Loucy (cell line): Measurements from ENCODE around the gene UBE3C.

Source experiments
- H2AFZ ChIP-seq: fragments of 200-600 bp; sonication (generic); 2 replicates; pipeline ENCODE4 v1.6.0; 2016; ENCODE audit warnings: antibody characterized with exemption, mild to moderate bottlenecking, low read length, moderate library complexity
- H3F3A ChIP-seq: fragments of 200-600 bp; 2 replicates; pipeline ENCODE4 v1.6.0; 2016; ENCODE audit warnings: antibody characterized with exemption, low read depth, mild to moderate bottlenecking
- H3K27me3 ChIP-seq: fragments of 200-600 bp; sonication (generic); 2 replicates; pipeline ENCODE4 v1.6.1; 2014; ENCODE audit warnings: low read length, mild to moderate bottlenecking; ENCODE audit not compliant: insufficient read depth, poor library complexity, severe bottlenecking
- H3K36me3 ChIP-seq: fragments of 200-600 bp; sonication (generic); 2 replicates; pipeline ENCODE4 v1.6.1; 2016; ENCODE audit warnings: low read length; ENCODE audit not compliant: insufficient read depth
- H3K4me1 ChIP-seq: fragments of 200-600 bp; sonication (generic); 2 replicates; pipeline ENCODE4 v1.5.1; 2014; ENCODE audit warnings: low read length, mild to moderate bottlenecking; ENCODE audit not compliant: insufficient read depth, poor library complexity, severe bottlenecking
- H3K4me2 ChIP-seq: fragments of 200-600 bp; sonication (generic); 2 replicates; pipeline ENCODE4 v1.6.0; 2014; ENCODE audit warnings: antibody characterized with exemption, low read length, low read depth, mild to moderate bottlenecking; ENCODE audit not compliant: poor library complexity, severe bottlenecking
- H3K4me3 ChIP-seq: fragments of 200-600 bp; sonication (generic); 2 replicates; pipeline ENCODE4 v1.5.1; 2014; ENCODE audit warnings: low read length, mild to moderate bottlenecking, mixed read lengths; ENCODE audit not compliant: poor library complexity, severe bottlenecking
- H3K79me2 ChIP-seq: fragments of 200-600 bp; sonication (generic); 2 replicates; pipeline ENCODE4 v1.6.1; 2014; ENCODE audit warnings: low read length; ENCODE audit not compliant: insufficient read depth
- H3K9ac ChIP-seq: fragments of 200-600 bp; sonication (generic); 2 replicates; pipeline ENCODE4 v1.6.0; 2014; ENCODE audit warnings: mild to moderate bottlenecking, low read depth, low read length, moderate library complexity; ENCODE audit not compliant: poor library complexity, severe bottlenecking
- H3K9me2 ChIP-seq: fragments of 200-600 bp; sonication (generic); replicated peaks from 2 replicates; pipeline ENCODE4 v1.6.1; 2016; ENCODE audit warnings: low read depth, low read length, mixed read lengths
- H3K9me3 ChIP-seq: fragments of 200-600 bp; sonication (generic); 2 replicates; pipeline ENCODE4 v1.6.1; 2014; ENCODE audit warnings: mild to moderate bottlenecking, antibody characterized with exemption, low read length, low read depth; ENCODE audit not compliant: insufficient read depth
- H4K20me1 ChIP-seq: fragments of 200-600 bp; sonication (generic); 2 replicates; pipeline ENCODE4 v1.6.0; 2014; ENCODE audit warnings: antibody characterized with exemption, low read length, mild to moderate bottlenecking; ENCODE audit not compliant: insufficient read depth, poor library complexity, severe bottlenecking
- EZH2phosphoT487 ChIP-seq: fragments of 200-600 bp; IDR thresholded peaks from 2 replicates; pipeline ENCODE4 v1.6.1; 2018; ENCODE audit warnings: antibody characterized with exemption, mild to moderate bottlenecking, moderate library complexity, borderline replicate concordance
- TF ChIP-seq, protein P1 (sequence below): fragments of 200-600 bp; sonication (generic); conservative IDR thresholded peaks from 2 replicates; pipeline ENCODE4 v1.5.1; 2014; ENCODE audit warnings: mild to moderate bottlenecking, antibody characterized with exemption, low read length

UBE3C gene

DNA sequence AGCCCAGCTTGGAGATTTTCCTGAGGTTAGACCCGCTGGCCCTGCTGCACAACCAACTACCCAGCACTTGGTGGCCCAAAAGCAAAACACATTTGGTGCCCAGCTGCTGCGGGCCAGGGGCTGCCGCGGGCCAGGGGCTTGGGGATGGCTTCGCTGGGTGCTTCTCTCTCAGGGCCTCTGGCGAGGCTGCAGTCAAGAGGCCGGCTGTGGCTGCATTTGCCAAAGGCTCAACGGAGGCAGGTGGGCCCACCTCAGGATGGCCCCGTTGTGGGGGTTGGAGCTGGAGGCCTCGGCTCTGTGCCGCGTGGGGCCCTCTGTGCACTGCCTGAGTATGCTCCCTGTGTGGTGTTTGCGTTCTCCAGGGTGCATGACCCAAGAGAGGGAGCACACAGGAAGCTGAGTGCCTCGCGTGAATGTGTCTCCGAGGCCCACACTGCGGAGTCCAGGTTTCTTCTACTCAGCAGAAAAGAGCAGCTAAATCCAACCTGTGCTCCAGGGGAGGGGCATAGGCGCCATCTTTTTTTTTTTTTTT lies 17.5 kb upstream of the UBE3C start:
- H3K27me3 ChIP-seq = no peaks in the 10 kb centered on the region
- no peak overlapping the region for H2AFZ ChIP-seq
- no peaks in the 10 kb centered on the region for H4K20me1 ChIP-seq
- H3F3A ChIP-seq = no peaks in the 10 kb centered on the region
- no peaks in the 10 kb centered on the region for H3K79me2 ChIP-seq
- no peaks in the 10 kb centered on the region for H3K36me3 ChIP-seq
- H3K9ac ChIP-seq = no peak overlapping the region
- no peak overlapping the region for H3K4me2 ChIP-seq
- no peaks in the 10 kb centered on the region for H3K4me1 ChIP-seq
- no peak for TF ChIP-seq EZH2phosphoT487
- TF ChIP-seq, protein P1, sequence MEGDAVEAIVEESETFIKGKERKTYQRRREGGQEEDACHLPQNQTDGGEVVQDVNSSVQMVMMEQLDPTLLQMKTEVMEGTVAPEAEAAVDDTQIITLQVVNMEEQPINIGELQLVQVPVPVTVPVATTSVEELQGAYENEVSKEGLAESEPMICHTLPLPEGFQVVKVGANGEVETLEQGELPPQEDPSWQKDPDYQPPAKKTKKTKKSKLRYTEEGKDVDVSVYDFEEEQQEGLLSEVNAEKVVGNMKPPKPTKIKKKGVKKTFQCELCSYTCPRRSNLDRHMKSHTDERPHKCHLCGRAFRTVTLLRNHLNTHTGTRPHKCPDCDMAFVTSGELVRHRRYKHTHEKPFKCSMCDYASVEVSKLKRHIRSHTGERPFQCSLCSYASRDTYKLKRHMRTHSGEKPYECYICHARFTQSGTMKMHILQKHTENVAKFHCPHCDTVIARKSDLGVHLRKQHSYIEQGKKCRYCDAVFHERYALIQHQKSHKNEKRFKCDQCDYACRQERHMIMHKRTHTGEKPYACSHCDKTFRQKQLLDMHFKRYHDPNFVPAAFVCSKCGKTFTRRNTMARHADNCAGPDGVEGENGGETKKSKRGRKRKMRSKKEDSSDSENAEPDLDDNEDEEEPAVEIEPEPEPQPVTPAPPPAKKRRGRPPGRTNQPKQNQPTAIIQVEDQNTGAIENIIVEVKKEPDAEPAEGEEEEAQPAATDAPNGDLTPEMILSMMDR = no peak
- H3K9me3 ChIP-seq = no peaks in the 10 kb centered on the region
- no peaks in the 10 kb centered on the region for H3K9me2 ChIP-seq
- H3K4me3 ChIP-seq = no peak overlapping the region

DNA sequence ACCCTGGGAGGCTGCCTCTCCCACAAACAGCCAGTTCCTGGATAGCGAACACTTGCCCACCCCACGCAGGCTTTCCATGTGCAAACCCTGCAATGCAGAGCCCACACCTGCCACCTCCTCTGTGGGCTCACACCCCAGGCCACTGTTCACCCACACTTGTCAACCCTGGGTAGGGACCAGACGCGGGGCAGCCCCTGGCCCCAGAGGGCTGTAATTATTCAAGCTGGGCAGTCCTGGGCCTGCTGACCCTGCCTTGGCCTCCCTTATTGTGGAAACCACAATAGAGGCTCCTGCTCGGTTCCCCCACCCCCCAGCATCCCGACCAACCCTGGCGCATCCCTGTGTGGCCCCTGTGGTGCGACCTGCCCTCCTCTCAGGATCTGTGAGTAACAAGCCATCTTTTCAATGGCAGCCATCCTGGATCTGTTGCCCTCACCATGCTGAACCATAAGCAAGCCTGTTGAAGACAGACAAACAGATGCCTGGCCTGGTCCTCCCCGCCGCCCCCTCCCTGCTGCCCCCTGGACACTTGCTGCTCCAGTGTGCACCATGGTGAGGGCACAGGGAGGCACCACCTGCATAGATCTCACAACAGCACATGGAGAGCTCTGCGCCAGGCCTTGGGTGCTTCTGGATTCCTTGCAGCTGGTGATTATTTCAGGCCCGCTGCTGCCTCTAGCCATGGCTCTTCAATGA lies 15.8 kb upstream of the UBE3C start:
- no peak overlapping the region for H3K9ac ChIP-seq
- no peaks in the 10 kb centered on the region for H3K79me2 ChIP-seq
- no peaks in the 10 kb centered on the region for H3K9me3 ChIP-seq
- TF ChIP-seq, protein P1 = no peak
- TF ChIP-seq EZH2phosphoT487 = no peak
- no peak overlapping the region for H3K4me2 ChIP-seq
- H3K4me1 ChIP-seq = no peaks in the 10 kb centered on the region
- H2AFZ ChIP-seq = no peak overlapping the region
- no peaks in the 10 kb centered on the region for H3K27me3 ChIP-seq
- H3K9me2 ChIP-seq = no peaks in the 10 kb centered on the region
- H3K4me3 ChIP-seq = no peak overlapping the region
- no peaks in the 10 kb centered on the region for H3F3A ChIP-seq
- no peaks in the 10 kb centered on the region for H4K20me1 ChIP-seq
- H3K36me3 ChIP-seq = no peaks in the 10 kb centered on the region

DNA sequence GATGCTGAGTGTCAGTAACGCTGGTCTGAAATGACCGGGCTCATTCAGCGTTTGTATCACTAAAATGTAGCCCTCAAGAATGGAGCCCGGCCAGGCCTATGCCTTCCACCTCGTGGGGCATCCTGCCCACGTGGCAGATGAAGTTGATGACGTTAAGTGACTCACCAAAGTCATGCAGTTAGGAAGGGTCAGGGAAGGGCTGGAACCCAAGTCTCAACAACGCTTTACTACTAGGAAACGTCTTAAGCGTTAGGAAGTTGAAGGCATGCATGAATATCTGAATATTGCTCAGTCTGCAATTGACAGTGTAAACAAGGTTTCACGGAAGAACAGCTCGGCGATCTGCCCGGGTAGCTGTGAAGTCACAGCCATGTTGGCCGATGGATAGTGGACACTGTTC lies 14.0 kb upstream of the UBE3C start:
- Histone ChIP-seq H2AFZ (no peak overlapping the region; the same call in 1 of the 2 replicates), H3K9ac (no peak overlapping the region), H3K9me2 (no peaks in the 10 kb centered on the region), H3K9me3 (no peaks in the 10 kb centered on the region), H3K27me3 (no peaks in the 10 kb centered on the region), H3K36me3 (no peaks in the 10 kb centered on the region), H3F3A (no peaks in the 10 kb centered on the region), H4K20me1 (no peaks in the 10 kb centered on the region), H3K4me2 (no peak overlapping the region), H3K4me1 (no peaks in the 10 kb centered on the region), H3K79me2 (no peaks in the 10 kb centered on the region), H3K4me3 (no peak overlapping the region)
- no peak for TF ChIP-seq EZH2phosphoT487
- TF ChIP-seq, protein P1 = no peak
